RKO (cell line): ENCODE results near the gene FANCD2.
"Not testable (repeated sequence)": the region's sequence is repeated elsewhere in the genome, so short reads cannot be mapped to it uniquely, and the experiment has no call there.

Source experiments
- DNase-seq: peaks from one replicate; pipeline ENCODE4 v3.0.0-alpha.2; 2016; ENCODE audit warnings: low spot score

Gene FANCD2

DNA sequence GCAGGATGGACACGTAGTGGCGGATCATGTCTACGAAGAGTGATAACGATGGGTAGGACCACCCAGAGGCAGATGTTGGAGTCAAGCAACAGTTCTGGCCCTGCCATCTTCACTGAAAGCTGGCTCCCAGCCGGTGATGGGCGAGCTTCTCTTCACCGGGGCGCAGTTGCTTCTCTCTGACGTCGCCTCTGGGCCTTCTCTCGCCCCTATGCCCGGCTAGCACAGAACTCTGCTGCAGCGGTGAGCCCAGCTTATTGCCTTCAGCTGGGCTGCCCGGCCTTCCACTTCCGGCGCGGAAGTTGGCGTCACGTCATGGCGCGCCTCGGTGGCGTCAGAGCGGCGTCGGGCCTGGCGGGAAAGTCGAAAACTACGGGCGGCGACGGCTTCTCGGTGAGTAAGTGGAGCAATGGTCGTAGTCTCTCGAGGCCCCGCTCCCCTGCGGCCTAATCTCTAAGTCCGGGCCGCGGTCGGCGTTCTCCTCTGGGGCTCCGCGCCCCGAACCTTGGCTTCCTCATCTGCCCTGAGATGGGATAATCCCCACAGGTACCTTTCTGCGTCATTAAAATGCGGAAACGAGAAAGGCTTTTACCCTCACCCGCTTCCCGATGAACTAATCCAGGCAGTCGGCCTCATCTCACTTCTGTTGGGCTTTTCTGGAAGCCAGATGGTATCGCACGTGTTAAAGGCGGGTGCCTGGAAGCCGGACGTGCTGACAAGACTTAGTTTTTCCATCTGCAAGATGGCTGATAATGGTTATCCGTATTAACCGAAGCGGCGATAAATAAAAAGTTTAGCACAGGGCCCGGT, at the start of gene FANCD2:
TSS of gene FANCD2 (plus strand) at position 354 of the 807 bp plus-strand sequence. CDS start 2,221 bp downstream, outside the sequence.
- DNase-seq: peak; percentile 91

DNA sequence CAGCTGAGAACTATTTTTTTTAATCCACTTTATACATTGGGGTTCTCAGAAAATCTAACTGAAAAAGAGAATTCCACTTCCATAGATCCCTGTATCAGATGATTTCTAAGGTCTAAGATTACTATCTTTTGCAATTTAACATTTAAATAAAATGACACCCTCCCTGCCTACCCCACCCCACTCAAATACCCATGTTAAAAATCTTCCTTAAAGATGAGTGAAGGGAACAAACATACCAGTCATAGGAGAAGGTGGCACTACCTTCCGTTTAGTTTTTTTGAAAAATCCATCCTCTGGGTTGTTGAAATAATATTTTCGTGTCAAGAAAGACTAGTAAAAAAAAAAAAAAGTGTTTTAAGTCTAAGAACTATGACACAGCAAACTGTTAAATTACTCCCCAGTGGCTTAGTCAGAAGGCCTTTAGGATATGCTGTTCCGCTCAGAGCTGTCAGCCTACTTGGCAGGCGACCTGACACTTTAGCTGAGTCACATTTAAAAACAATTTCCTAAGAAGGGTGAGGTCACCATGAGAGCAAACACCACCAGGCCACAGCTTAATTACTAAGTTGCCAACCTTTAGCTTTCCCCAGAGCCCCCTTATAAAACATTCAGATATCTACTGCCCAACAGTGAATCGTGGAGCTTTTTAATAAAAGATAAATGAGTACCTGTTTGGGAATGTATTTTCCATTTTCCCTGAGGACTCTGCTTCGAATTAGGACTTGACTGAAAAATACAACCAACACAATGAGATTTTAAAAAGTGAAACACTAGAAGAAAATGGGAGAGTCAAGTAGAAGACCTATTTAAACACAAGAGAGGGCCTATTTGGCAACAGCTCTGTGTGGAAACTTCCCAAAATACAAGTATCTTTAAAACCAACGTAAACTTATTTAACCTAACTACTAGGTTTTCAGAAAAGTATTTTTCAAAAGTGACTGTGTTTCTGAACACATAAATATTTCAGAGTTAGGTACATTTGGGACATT, 49.2 kb upstream of the FANCD2 start:
- DNase-seq: peak; percentile 98

DNA sequence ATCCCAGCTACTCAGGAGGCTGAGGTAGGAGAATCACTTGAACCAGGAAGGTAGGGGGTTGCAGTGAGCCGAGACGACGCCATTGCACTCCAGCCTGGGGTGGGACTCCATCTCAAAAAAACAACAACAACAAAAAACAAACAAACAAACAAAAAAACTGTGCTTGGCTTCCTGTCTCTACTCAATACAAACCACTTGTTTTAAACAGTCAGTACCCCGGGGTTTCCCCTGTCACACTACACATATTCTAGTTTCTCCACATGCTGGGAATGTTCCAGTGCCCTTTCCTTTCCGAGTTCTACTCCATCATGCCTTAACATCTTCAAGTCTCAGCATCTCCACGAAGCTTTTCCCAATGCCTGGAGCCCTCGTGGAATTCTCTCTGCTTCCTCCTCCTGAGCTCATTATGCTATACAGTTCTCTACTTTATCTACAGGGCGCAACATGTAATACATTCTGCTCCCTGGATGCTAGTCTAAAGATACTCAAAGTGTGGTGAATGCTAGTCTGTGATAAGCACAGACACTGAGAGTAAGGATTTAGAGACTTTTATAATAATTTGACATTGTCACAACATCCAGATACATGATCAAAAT, 47.4 kb upstream of the FANCD2 start:
- no peak for DNase-seq

DNA sequence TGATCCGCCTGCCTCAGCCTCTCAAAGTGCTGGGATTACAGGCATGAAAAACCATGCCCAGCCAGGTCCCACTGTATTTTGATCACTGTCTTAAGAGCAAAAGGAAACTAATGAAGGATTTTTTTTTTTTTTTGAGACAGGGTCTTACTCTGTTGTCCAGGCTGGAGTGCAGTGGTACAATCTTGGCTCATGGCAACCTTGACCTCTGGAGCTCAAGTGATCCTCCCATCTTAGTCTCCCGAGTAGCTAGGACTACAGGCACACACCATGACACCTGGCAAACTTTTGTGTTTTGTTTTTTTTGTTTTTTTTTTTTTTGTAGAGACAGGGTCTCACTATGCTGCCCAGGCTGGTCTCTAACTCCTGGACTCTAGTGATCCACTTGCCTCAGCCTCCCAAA, 46.0 kb upstream of the FANCD2 start:
- DNase-seq: no peak

DNA sequence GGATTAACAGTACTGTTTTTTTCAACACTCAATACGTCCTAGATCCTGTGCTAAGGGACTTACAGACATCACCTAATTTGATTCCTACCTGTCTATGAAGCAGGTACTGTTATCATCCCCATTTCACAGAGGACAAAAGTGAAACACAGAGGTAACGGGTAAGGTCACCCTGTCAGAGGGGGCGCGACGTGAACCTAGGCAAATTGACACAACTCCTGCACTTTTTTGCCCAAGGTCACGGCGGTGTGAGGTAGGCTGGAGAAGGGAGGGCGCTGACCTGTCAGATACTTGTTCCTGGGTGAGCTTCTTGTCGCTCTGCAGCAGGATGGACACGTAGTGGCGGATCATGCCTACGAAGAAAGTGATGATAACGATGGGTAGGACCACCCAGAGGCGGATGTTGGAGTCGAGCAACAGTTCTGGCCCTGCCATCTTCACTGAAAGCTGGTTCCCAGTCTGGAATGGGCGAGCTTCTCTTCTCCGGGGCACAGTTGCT, 40.0 kb upstream of the FANCD2 start:
- no peak for DNase-seq

DNA sequence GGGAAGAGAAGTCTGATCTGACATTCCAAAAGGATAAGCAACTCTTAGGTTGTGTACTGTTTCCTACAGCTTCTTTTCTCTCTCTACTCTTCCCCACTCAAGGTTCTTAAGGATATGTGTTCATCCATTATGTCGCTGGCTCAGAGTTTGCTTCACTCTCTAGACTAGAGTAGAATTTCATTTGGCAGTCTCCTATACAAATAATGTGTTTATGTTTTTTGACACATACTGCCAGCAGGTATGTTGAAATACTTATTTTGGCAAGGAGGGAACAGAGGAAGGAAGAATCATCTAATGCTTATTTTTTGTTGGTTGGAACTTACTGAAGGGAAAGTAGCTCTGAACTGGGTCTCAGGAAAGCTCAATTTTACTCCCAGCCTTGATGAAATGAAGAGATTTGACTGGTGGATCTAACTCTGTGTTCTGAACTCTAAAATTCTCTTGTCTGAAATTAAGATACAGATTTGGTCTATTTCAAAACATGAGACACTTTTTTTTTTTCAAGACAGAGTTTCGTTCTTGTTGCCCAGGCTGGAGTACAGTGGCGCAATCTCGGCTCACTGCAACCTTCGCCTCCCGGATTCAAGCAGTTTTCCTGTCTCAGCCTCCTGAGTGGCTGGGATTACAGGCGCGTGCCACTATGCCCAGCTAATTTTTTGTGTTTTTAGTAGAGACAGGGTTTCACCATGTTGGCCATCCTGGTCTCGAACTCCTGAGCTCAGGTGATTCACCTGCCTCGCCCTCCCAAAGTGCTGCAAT, 32.0 kb upstream of the FANCD2 start:
- DNase-seq: no peak

DNA sequence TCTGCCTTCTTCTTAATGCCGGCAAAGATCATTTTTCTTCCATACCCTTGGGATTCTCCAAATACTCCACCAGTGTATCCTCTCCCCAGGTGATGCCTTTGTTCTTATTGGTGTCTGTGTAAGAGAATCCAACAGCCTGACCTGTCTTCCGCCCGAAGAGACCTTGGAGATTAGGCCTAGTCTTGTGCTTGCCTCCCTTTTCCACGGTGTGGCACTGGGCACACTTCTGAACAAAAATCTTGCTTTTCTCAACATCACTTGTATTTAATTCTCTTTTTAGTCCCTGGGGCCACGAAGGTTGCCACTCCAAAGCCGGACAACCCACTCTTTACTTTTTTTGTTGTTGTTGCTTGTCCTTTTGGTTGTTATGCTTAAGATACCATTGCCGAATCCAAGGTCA, 25.6 kb upstream of the FANCD2 start:
- DNase-seq: no peak

DNA sequence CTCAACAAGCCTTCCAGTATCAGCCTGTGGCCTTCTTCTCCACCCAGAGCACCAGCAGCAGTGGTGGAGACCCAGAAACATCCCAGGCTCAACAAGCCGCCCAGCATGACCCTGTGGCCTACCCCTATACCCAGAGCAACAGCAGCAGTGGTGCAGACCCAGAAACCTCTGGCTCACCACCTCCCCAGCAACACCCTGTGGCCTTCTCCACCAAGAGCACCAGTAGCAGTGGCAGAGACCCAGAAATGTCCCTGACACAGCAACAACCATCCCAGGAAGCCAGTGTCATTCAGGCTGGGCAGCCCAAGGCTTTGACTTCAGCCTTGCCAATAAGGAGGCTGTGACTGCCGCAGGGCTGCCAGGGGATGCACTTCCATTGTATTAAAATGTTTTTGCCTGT, 23.3 kb upstream of the FANCD2 start:
- no peak for DNase-seq

DNA sequence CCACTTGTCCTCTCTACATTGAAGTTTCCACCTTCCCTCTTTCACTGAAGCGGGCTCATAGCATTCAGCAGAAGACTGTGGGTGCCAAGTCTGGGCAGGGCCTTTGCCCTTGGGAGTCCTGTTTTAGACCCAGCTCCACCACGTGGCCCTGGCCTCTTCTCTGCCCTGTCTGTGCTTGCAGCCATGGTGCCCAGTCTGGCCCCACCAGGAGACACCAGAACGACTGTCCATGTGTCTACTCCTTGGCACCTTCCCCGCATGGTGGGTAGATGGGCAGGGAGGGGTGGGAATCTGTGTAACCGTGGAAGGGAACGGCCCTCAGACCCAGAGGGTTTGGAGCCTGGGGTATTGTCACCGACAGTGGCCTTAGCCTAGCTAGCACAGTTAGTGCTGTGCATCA, 21.7 kb upstream of the FANCD2 start:
- DNase-seq: no peak

DNA sequence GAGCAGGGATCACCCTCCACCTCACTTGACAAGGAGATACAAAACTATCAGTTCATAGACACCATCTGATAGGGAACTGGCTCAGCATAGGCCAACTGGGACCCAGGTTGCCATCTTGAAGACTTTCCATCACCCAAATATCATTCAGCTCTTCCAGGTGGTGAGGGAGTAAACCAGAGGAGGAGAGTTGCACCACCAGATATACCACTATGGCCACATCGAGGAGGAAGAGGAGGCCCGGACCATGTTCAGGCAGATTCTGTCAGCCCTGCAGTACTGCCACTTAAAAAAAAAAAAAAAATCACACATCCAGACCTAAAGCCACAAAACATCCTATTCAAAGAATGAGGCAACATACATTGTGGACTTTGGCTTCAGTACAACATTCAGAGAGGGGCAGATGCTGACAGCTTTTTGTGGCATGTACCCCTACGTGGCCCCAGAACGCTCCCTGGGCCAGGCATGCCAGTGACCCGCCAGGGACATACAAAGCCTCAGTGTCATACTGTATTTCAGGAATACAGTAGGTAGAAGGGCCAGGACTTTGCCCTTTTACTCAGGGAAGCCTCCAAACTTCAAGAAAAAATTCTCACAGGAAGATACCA, 21.2 kb upstream of the FANCD2 start:
- no peak for DNase-seq

DNA sequence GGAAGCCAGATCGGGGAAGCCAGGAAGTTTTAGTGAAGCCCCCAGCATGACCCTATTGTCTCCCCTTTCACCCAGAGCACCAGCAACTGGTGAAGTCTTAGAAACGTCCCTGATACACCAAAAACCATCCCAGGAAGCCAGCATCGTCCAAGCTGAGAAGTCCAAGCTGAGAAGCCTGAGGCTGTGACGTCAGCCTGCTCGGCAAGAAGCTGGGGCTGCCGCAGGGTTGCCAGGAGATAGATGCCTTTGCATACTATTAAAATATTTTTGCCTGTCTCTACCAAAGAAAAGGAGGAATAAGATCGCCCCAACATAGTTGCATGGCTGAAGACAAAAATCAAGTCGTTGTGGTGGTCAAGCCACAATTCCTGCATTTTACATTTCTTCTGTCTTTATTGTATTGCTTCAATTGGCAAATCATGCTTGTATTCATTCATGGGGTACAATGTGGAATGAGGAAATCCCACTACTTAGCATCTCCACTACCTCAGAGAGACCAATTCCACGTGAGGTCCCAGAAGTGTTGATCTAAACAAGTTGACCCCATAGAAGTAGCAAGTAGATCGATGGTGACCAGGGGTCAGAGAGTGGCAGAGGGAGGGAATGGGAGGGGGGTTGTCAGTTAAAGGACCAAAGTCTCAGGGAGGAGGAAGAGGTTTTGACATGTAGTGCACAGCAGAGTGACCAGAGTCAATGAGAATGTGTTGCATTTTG, 20.0 kb upstream of the FANCD2 start:
- no peak for DNase-seq

DNA sequence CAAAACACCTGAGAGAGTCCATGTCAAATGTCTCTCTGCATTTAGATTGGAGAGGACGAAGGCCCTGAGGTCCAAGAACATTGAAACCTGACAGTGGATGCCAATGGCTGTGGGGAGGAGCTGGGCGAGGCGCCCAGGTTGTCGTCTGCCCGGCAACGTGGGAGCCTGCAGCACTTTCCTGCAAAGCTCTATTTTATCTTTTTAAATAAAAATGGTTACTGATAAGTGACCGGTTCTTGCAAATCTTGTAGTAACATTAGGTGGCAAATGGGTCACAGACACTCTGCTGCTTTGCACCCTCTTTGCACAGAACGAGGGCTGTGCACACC, 19.5 kb upstream of the FANCD2 start:
- DNase-seq: no peak

DNA sequence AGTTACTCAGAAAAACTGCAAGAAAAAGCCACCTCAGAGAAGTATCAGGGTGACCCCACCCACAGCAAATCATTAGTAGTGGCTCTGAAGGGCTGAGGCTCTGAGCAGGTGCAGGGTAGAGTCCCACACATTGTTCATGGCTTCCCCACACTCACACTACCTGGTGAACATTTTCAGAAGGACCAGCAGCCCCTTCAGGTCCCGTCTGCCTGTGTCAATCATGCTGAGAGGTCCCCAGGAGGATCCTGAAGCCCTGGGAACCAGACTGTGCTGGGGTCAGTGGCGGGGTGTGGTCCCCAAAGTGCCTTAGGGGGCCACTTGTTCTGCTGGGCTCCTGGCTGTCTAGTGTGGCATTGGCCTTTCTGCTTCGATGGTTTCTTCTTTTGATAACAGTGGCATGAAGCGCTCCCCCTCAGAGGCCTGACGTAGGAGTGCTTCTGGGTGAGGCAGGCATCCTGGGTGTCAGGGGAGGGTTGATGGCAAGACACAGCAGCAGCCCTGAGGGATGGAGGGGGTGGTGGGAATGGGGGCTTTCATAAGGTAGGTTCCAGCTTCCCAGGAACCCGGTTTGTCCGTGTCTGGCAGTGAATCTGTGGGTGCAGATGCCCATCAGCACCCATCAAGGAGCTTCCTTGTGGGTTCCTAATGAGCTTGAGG, 19.0 kb upstream of the FANCD2 start:
- DNase-seq: no peak

DNA sequence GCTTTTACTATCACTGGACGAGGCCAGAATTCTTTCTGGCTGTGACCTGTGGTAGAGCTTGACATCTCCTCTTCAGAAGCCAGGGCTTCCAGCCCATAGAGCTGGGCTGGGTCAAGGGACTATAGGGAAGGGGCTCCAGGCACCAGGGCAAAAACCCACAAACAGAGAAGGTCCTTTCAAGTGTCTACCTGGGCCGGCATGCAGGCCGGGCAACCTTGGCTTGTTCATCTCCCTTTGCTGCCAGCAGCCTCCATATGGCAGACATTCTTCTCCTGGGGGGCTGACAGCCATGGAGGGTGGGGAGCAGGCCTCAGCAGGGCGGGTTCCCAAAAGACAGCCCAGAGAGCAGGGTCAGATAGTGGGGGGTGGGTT, 18.0 kb upstream of the FANCD2 start:
- not testable (repeated sequence) for DNase-seq

DNA sequence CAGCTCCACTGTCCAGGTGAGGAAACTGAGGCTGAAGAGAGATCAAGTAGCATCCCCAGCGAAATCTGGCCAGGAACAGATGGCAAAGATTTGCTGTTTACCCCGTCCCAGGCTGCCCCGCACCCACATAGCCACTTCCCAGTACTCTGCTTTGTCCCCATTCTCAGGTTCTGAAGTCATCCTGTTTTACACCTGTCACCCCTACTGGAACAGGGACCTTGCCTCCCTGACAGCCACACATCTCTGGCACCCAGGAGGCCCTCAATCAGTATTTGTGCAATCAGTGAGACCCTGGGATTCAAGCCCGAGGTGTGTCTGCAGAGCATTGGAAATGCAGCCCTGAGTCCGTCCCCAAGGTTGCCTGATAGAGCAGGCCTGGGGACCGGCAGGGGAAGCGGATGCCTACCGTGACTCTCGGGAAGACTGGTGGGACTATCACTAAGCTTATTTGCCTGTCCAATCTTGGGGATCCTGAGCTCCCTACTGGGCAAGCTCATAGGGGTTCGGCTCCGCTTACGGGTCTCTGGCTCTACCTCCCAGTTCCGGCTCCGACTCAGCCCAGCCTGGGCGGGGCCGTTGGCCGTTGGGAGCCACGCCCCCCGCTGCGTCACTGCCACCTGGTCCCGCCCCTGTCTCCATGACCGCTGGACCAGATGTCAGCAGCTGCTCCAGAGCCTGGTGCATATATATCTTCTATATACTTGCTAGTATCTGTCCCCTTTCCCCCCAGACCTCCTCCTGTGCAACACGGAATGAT, 17.5 kb upstream of the FANCD2 start:
- DNase-seq: peak; percentile 76

DNA sequence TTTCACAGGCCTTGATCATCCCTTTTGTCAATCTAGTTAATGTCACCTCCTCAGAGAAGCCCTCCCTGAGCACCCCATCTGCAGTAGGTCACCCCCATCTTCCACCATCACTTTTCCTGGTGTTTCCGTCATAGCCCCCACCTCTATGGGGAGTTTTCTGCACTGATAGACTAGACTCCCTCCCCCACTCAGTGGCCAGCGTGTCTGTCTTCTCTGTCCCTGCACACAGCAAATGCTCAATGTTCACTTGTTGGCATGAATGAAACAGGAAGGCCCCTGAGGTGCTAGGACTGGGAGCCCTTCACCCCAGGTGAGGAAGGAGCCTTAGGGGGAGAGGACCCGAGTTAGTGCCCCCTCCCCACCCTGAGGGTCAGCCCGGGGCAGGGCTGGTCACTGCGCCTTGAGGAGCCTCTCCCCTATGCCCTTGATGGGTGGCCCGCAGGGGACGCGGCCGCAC, 15.8 kb upstream of the FANCD2 start:
- DNase-seq: no peak

DNA sequence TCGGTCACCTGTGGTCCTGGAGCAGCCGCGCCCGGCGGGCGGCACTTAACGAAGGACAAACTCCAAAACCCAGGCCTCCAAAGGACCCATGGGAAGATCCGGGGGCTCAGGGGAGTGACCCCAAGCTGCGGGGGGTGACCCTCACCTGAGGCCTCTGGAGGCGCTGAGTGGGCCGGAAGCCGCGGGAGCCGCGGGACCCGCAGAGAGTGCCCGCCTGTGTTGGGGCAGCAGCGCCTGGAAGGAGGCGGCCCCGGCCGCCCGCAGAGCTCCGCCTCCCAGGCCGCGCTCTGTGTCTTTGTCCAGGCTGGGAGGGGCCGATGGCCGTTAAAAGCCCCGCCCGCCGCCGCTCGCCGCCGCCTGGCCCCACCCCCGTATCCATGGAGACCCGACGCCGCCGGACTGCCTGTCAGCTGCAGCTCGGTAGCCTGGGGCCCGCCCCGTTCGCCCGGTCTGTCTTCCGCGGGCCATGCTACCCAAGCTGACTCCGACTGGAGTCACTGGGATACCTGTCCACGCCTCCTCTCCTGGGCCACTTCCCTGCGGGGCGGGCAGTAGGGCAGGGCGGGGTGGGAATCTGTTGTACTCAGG, 15.3 kb upstream of the FANCD2 start:
- DNase-seq: peak; percentile 92

DNA sequence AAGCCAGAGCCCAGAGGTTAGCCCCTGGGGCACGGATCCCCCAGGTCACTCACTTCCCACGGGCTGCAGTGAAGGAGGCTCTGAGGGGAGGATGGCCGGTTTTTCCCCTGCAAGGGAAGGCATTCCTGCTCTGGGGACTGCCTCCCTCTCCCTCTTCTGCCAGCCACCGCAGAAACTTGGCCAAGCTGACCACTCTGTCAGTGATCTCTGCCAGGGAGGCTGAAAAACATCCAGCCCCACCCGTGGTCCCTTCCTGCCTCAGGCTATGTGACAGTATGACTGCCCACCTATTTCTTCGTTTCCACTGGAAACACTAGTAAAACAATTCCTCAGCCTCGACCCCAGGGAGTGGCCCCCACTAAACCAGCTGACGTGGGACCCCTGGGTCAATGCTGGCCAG, 14.6 kb upstream of the FANCD2 start:
- DNase-seq: no peak

DNA sequence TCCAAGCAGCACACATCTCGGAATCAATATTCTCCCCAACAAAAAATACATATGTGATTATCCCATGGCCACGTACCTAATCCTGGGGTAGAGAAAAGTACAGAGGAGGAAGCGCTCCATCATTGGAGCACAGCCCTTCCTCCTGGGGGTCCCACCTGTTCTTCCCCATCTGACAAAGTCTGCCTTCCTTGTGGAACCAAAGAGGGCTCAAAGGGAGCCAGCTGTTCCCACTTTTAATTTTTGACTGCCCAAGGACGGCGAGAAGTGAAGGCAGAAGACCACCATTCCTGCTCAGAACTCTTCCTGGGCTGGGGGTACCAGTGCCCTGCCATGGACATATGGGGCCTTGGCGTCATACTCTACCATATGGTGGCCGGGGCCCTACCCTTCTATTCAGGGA, 14.1 kb upstream of the FANCD2 start:
- no peak for DNase-seq
